ENCODE data around the gene ZNF536.

ZNF536 gene

GRCh38 chr19:30596268-30596667, 224.1 kb downstream of the ZNF536 start:
- no peak for DNase-seq

GRCh38 chr19:30596813-30597399, 224.7 kb downstream of the ZNF536 start:
- DNase-seq: no peak

DNA sequence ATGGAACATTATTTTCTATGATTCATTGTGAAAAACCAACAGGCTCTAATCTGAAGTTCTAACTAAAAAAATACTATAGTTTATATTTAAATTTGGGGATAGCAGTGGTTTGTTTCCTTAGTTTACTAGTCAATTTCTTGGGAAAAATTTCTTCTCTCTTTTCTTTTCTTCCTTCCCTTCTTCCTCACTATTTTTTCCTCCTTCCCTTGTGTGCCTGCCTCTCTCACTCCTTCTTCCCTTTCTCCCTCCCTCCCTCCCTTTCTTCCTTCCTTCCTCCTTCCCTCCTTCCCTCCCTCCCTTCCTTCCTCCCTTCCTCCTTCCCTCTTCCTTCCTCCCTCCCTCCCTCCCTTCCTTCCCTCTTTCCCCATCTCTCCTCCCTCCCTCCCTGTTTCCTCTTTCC, 226.5 kb downstream of the ZNF536 start:
- DNase-seq: no peak

- no peak for DNase-seq
Measured at GRCh38 chr19:30602661-30603350, 230.6 kb downstream of the ZNF536 start.

- no peak for DNase-seq
Measured at GRCh38 chr19:30604657-30605056, 232.5 kb downstream of the ZNF536 start.

- no peak for DNase-seq
Measured at GRCh38 chr19:30605333-30605732, 233.1 kb downstream of the ZNF536 start.

DNA sequence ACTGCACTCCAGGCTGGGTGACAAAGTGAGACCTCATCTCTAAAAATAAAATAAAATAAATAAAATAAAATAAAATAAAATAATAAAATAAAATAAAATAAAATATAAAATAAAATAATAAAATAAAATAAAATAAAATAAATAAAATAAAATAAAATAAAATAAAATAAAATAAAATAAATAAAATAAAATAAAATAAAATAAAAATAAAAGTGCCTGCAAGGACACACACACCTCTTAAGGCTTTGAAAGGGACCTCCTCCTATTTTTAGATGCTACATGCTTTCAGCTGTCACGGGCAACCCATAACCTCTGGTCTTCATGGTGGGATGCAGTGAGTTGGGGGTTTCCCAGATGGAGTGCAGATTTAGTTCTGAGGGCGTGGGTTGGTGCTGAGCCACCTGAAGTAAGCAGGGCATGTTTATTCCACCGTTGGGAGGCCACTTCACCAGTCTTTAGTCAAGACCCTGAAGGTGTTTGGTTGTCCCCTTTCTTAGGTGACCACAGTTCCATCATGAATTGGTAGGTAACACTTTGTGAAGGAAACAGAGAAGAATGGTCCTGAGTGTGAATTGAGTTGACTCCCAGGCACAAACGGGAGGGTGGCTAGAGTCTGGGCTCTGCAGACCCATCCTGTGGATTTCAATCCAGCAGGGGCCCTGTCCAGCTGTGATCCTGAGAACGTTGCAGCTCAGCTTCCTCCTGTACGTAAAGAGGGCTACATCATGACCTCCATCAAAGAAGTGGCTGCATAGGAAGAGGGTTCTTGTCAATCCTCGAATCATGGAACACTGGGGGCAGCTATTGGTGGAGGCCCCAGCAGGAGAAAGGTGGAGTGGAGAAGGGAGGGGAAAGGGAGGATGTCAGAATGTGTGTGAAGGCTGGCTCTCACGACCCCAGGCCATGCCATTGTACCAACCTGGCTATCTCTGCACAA, 234.2 kb downstream of the ZNF536 start:
- DNase-seq: no peak
